KMS-11 (cell line): ENCODE data around the gene MICAL2.

Source experiments
- H2AFZ ChIP-seq: fragments of 200-600 bp; sonication (generic); 2 replicates; pipeline ENCODE4 v1.6.1; 2016; ENCODE audit warnings: antibody characterized with exemption, mixed run types, low read depth
- H3K27ac ChIP-seq: fragments of 200-600 bp; sonication (generic); 2 replicates; pipeline ENCODE4 v1.6.1; 2016; ENCODE audit warnings: mild to moderate bottlenecking, mixed run types
- H3K27me3 ChIP-seq: fragments of 200-600 bp; sonication (generic); 2 replicates; pipeline ENCODE4 v1.6.1; 2017; ENCODE audit warnings: mild to moderate bottlenecking, low read depth, mixed run types, moderate library complexity; ENCODE audit not compliant: insufficient read depth
- H3K36me3 ChIP-seq: fragments of 200-600 bp; sonication (generic); 2 replicates; pipeline ENCODE4 v1.6.1; 2017; ENCODE audit warnings: mild to moderate bottlenecking, mixed run types; ENCODE audit not compliant: insufficient read depth
- H3K4me1 ChIP-seq: fragments of 200-600 bp; sonication (generic); 2 replicates; pipeline ENCODE4 v1.6.1; 2016; ENCODE audit warnings: mild to moderate bottlenecking, low read depth, mixed run types; ENCODE audit not compliant: poor library complexity, severe bottlenecking
- H3K4me2 ChIP-seq: fragments of 200-600 bp; sonication (generic); 2 replicates; pipeline ENCODE4 v1.7.0; 2016; ENCODE audit warnings: mild to moderate bottlenecking, mixed run types
- H3K4me3 ChIP-seq: fragments of 200-600 bp; sonication (generic); IDR thresholded peaks from 2 replicates; pipeline ENCODE4 v1.6.1; 2017; ENCODE audit warnings: low read depth, low read length, mixed read lengths; ENCODE audit not compliant: insufficient read depth
- H3K79me2 ChIP-seq: fragments of 200-600 bp; sonication (generic); 2 replicates; pipeline ENCODE4 v1.6.1; 2016; ENCODE audit warnings: low read depth, mixed run types; ENCODE audit not compliant: insufficient read depth
- H3K9ac ChIP-seq: fragments of 200-600 bp; sonication (generic); 2 replicates; pipeline ENCODE4 v1.6.1; 2016; ENCODE audit warnings: mild to moderate bottlenecking, mixed run types
- H4K20me1 ChIP-seq: fragments of 200-600 bp; sonication (generic); 2 replicates; pipeline ENCODE4 v1.6.1; 2016; ENCODE audit warnings: mild to moderate bottlenecking, mixed run types; ENCODE audit not compliant: insufficient read depth
- TF ChIP-seq, protein P1 (sequence below): fragments of 200-600 bp; sonication (generic); conservative IDR thresholded peaks from 2 replicates; pipeline ENCODE4 v1.6.1; 2017; ENCODE audit warnings: low read depth, mild to moderate bottlenecking, antibody characterized with exemption, low read length, moderate library complexity, mixed read lengths

The MICAL2 gene

DNA sequence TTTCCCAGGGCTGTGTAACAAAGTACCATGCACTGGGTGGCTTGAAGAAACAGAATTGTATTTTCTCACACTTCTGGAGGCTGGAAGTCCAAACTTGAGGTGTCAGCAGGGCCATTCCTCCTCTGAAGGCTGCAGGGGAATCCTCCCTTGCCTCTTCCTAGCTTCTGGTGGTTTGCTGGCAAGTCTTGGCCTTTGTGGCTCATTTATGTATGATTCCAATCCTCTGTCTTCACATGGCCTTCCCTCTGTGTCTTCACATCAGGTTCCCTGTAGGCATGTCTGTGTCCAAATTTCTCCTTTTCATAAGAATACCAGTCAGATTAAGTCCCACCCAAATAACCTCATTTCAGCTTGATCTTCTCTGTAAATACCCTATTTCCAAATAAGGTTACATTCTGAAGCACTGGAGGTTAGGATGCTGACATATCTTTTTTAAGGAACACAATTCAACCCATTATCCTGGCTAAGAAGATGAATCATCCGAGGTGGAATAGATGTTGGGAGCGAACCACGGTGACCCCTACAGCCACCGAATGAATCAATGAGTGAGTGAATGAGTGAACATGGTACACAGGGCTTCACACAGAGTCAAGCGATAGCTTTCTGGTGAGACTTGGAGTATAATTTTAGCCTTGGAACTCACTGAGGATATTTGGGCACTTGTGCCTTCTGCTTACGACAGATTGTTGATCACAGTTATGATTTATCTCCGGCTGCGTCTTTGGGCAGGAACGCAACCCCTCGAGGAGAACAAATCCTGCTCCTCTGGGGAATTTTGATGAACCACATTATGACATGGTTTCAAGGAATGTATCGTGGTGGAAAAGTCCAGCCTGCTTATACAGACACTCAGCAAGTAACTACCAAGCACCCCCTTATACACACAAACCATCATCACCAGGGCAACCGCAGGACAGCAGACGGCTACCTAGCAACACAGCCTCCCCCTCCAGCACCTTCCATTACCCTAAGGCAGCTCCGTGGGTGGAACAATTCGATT, 34.3 kb upstream of the MICAL2 start:
- Histone ChIP-seq H3K4me3 (no peak overlapping the region), H3K36me3 (no peaks in the 10 kb centered on the region), H3K27ac (no peak overlapping the region), H3K9ac (no peak overlapping the region), H3K4me2 (no peak overlapping the region), H3K79me2 (no peaks in the 10 kb centered on the region), H3K27me3 (no peaks in the 10 kb centered on the region), H4K20me1 (no peaks in the 10 kb centered on the region), H3K4me1 (no peaks in the 10 kb centered on the region), H2AFZ (no peak overlapping the region)
- TF ChIP-seq, protein P1, sequence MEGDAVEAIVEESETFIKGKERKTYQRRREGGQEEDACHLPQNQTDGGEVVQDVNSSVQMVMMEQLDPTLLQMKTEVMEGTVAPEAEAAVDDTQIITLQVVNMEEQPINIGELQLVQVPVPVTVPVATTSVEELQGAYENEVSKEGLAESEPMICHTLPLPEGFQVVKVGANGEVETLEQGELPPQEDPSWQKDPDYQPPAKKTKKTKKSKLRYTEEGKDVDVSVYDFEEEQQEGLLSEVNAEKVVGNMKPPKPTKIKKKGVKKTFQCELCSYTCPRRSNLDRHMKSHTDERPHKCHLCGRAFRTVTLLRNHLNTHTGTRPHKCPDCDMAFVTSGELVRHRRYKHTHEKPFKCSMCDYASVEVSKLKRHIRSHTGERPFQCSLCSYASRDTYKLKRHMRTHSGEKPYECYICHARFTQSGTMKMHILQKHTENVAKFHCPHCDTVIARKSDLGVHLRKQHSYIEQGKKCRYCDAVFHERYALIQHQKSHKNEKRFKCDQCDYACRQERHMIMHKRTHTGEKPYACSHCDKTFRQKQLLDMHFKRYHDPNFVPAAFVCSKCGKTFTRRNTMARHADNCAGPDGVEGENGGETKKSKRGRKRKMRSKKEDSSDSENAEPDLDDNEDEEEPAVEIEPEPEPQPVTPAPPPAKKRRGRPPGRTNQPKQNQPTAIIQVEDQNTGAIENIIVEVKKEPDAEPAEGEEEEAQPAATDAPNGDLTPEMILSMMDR = no peak

DNA sequence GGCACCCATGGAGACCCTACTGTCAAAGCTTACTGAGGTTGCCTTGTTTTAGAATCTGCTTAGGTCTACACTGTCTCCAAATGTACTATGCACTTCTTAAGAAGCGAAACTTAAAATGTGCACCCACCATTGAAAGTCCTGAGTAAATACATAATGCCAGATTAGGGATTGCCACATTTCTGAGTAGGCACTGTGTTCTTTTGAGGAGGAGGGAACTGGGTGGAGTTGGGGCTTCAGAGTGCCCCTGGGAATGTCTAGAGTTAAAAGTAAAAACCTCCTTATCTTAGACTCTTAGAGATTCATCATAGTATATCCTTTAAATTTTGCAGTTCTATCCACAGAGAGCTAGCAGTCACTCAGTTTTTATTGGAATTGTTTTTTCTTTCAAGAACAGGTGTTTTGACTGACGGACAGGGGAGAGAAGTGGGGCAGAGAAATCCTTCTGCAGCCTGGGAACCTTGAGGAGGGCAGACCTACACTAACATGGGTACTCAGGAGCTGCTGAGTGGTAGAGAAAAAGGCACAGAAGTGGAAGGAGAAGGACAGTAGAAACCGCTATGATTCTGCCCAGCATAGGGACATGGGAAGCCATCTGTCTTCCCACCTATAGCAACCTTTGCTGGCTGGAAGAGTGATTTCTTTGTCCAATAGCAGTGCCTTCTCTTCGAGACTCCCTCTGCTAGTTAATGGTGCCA, 33.4 kb upstream of the MICAL2 start:
- Histone ChIP-seq H3K36me3 (no peaks in the 10 kb centered on the region), H3K27ac (no peak overlapping the region), H3K4me2 (no peak overlapping the region), H3K9ac (no peak overlapping the region), H4K20me1 (no peaks in the 10 kb centered on the region), H3K4me1 (no peaks in the 10 kb centered on the region), H2AFZ (no peak overlapping the region), H3K27me3 (no peaks in the 10 kb centered on the region), H3K4me3 (no peak overlapping the region), H3K79me2 (no peaks in the 10 kb centered on the region)
- TF ChIP-seq, protein P1 = no peak

DNA sequence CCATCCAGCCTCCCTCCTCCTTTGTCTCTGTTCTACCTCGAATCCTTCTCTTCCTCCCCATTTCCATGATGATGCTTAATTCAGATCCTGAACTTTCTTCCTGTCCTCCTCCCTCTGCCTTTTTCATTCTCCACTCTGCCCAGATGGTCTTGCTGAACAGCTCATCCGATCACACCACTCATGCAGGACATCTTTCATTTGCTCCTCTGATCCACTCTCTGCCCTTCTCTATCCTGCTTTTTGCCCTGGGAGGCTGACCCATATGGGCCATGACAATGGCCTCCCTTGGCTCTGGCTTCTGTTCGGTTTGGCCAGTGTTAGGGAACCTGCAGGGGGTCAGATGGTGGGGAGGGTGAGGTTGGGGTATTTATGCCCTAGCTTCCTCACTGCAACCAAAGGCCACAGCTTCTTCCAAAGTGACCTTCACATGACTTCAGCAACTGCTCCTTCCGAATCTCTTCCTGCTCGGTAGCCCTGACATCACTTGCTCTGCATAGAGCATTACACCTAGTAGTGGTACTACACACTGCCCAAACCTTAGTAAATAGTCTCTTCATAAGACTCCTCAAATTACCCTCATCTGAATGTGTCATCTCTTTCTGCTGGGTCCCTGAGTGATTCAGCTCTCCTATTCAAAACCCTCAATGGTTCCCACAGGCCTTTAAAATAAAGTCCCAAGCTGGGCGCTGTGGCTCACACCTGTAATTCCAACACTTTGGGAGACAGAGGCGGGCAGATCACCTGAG, 32.7 kb upstream of the MICAL2 start:
- H4K20me1 ChIP-seq = no peaks in the 10 kb centered on the region
- no peak overlapping the region for H3K27ac ChIP-seq
- no peaks in the 10 kb centered on the region for H3K79me2 ChIP-seq
- H2AFZ ChIP-seq = no peak overlapping the region
- H3K36me3 ChIP-seq = no peaks in the 10 kb centered on the region
- no peak overlapping the region for H3K9ac ChIP-seq
- no peaks in the 10 kb centered on the region for H3K27me3 ChIP-seq
- no peak overlapping the region for H3K4me3 ChIP-seq
- TF ChIP-seq, protein P1 = no peak
- H3K4me2 ChIP-seq = no peak overlapping the region
- no peaks in the 10 kb centered on the region for H3K4me1 ChIP-seq

DNA sequence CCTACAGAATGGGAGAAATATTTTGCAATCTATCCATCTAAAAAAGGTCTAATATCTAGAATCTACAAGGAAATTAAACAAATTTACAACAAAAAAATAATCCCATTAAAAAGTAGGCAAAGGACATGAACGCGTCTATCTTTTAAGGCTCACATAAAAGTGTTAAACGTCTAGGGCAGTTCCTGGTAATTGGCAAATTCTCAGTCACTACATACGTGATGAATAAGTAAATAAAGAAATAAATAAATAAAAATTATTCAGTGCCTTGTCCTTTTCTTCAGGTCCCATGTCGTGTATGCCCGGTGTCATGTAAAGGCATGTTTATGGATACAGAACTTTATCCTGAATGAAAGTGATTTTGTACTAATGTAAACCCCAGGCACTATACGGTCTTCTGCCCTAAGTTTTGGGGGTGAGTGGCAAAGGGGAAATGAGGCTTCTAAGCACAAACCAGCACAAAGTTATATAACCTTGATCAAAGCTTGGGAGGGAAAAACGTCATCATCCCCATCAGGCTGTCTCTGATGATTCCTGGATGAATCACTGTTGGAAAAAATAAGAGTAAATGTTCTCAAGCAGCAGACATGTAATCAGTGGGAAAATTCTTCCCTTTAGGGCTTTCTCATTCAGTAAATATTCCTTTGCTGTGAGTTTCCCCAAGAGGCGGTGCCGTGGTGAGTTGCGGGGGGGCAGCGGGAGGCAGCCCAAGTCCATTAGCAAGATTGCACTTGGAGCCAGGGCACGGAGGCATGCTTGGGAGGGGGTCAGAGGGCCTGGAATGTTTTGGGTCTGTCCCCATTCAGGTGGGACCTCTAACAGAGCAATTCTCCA, 30.4 kb upstream of the MICAL2 start:
- Histone ChIP-seq H3K4me1 (no peaks in the 10 kb centered on the region), H3K4me2 (no peak overlapping the region), H2AFZ (no peak overlapping the region), H3K4me3 (no peak overlapping the region), H3K27me3 (no peaks in the 10 kb centered on the region), H4K20me1 (no peaks in the 10 kb centered on the region), H3K9ac (no peak overlapping the region), H3K36me3 (no peaks in the 10 kb centered on the region), H3K79me2 (no peaks in the 10 kb centered on the region), H3K27ac (no peak overlapping the region)
- TF ChIP-seq, protein P1 = no peak
